ENCODE data around the gene ADAMTS9.

Gene ADAMTS9

GRCh38 chr3:64687781-64688604 is at the start of gene ADAMTS9:
Gene ADAMTS9 (minus strand): TSS chr3:64688000. CDS start chr3:64687657, 343 bp downstream.
- no peak for DNase-seq

- DNase-seq, result no peak
Observed at GRCh38 chr3:64732576-64732975, 44.8 kb upstream of the ADAMTS9 start.

GRCh38 chr3:64730681-64731080 is 42.9 kb upstream of the ADAMTS9 start:
- no peak for DNase-seq

GRCh38 chr3:64728994-64729393 is 41.2 kb upstream of the ADAMTS9 start:
- no peak for DNase-seq

- DNase-seq, result no peak
Observed at GRCh38 chr3:64728428-64728827, 40.6 kb upstream of the ADAMTS9 start.

- DNase-seq, result no peak
Observed at GRCh38 chr3:64726414-64727090, 38.8 kb upstream of the ADAMTS9 start.

GRCh38 chr3:64718976-64719375 is 31.2 kb upstream of the ADAMTS9 start:
- DNase-seq, result no peak

GRCh38 chr3:64717872-64718613 is 30.2 kb upstream of the ADAMTS9 start:
- no peak for DNase-seq

GRCh38 chr3:64717411-64717810 is 29.6 kb upstream of the ADAMTS9 start:
- DNase-seq, result no peak

- DNase-seq, result no peak
Observed at GRCh38 chr3:64716110-64716710, 28.4 kb upstream of the ADAMTS9 start.

GRCh38 chr3:64715211-64715982 is 27.6 kb upstream of the ADAMTS9 start:
- no peak for DNase-seq

- no peak for DNase-seq
Observed at GRCh38 chr3:64708456-64708855, 20.7 kb upstream of the ADAMTS9 start.

- DNase-seq, result no peak
Observed at GRCh38 chr3:64705946-64706345, 18.1 kb upstream of the ADAMTS9 start.

GRCh38 chr3:64696896-64697295 is 9.1 kb upstream of the ADAMTS9 start:
- no peak for DNase-seq

- no peak for DNase-seq
Observed at GRCh38 chr3:64694114-64694513, 6.3 kb upstream of the ADAMTS9 start.

GRCh38 chr3:64693031-64693430 is 5.2 kb upstream of the ADAMTS9 start:
- no peak for DNase-seq

GRCh38 chr3:64691051-64691450 is 3.3 kb upstream of the ADAMTS9 start:
- DNase-seq, result no peak

- no peak for DNase-seq
Observed at GRCh38 chr3:64687086-64687780, 567 bp downstream of the ADAMTS9 start.

GRCh38 chr3:64686446-64686908 is 1.3 kb downstream of the ADAMTS9 start:
- no peak for DNase-seq

- DNase-seq, result no peak
Observed at GRCh38 chr3:64685800-64686445, 1.9 kb downstream of the ADAMTS9 start.

- no peak for DNase-seq
Observed at GRCh38 chr3:64685331-64685799, 2.4 kb downstream of the ADAMTS9 start.
